Measurements from ENCODE around the gene KRABD2.

The KRABD2 gene

GRCh38 chr17:8392274-8392673, 15.8 kb upstream of the KRABD2 start:
- H3K9ac ChIP-seq (ENCODE audit: low read length), result no peak overlapping the region
- CTCF ChIA-PET, result interaction anchor here (1.0 to 1.5 kb wide), 2 partner anchors 18 to 332 kb away, joined by 3 to 4 read pairs; no protein-coding TSS in a partner anchor
- no TSS peak for BruUV-seq (replicated peaks)

More at GRCh38 chr17:8392274-8392673, 15.8 kb upstream of the KRABD2 start:
- Histone ChIP-seq H3K79me2 (ENCODE audit: insufficient read depth, low read length) (no peaks in the 10 kb centered on the region), H4K20me1 (ENCODE audit: insufficient read depth) (no peaks in the 10 kb centered on the region), H2AFZ (ENCODE audit: low read depth, low read length, poor library complexity, severe bottlenecking) (no peak overlapping the region), H3K9me3 (ENCODE audit: control insufficient read depth in 1 of 2, insufficient read depth in 1 of 2, low read depth in 1 of 2, low read length in 2 of 2) (no peaks in the 10 kb centered on the region), H3K36me3 (ENCODE audit: control insufficient read depth in 1 of 2, insufficient read depth in 2 of 2, low read length in 2 of 2) (no peaks in the 10 kb centered on the region), H3K4me1 (ENCODE audit: control insufficient read depth in 1 of 2, insufficient read depth in 2 of 2, low read length in 2 of 2) (peaks cover 0 to 22% of the 10 kb centered on the region in 2 experiments; a peak in 2 of 4 replicates), H3K27ac (ENCODE audit: low read depth, low read length) (no peak overlapping the region), H3K9me2 (ENCODE audit: insufficient read depth) (no peaks in the 10 kb centered on the region), H3K4me2 (ENCODE audit: low read length) (peak overlapping the region; percentile 15; the same call in 1 of the 2 replicates), H3K27me3 (ENCODE audit: insufficient read depth, low read length) (no peaks in the 10 kb centered on the region), H3K4me3 (replicated peaks in 1 of 2; ENCODE audit: low read depth in 1 of 2, low read length in 2 of 2) (no peak overlapping the region)
- POLR2A ChIA-PET, result interaction anchor here (2.2 kb wide), 1 partner anchor 9 kb away, joined by 12 read pairs; the partner anchor contains the start of gene RPL26
- intact Hi-C loops (cut with micrococcal nuclease), result no loop called here
- DNase-seq (ENCODE audit: low read depth, low spot score) (no peak), ATAC-seq (0 out of 2 replicates have a peak, but pooled peaks have one; percentile 5)
- RAD21 ChIA-PET (ENCODE audit: low non-redundant PET in 1 of 2, low total read pairs in 2 of 2, uncharacterized antibody in 2 of 2, unreplicated experiment in 2 of 2), result no interaction called here
- TF ChIP-seq CTCF (IDR thresholded peaks at IDR 0.05 in 2 of 3, conservative IDR thresholded peaks at IDR 0.05 in 1 of 3; ENCODE audit: borderline replicate concordance in 1 of 3, insufficient read depth in 1 of 3, low read depth in 2 of 3, low read length in 2 of 3) (no peak), JUND (IDR thresholded peaks at IDR 0.05) (no peak), ZNF274 (IDR thresholded peaks at IDR 0.05; ENCODE audit: low read depth, low read length) (no peak), SIN3A (IDR thresholded peaks at IDR 0.05; ENCODE audit: low read depth) (no peak), RAD21 (IDR thresholded peaks at IDR 0.05; ENCODE audit: low read depth) (no peak), FOSL1 (IDR thresholded peaks at IDR 0.05; ENCODE audit: low read depth) (no peak), EZH2 (IDR thresholded peaks at IDR 0.05) (no peak), SP1 (IDR thresholded peaks at IDR 0.05; ENCODE audit: low read depth) (no peak), POLR2A (IDR thresholded peaks at IDR 0.05; ENCODE audit: borderline replicate concordance, extremely low read depth, insufficient read depth, insufficient read length) (no peak), SRF (IDR thresholded peaks at IDR 0.05; ENCODE audit: low read depth) (no peak)
- TF ChIP-seq, protein P1, sequence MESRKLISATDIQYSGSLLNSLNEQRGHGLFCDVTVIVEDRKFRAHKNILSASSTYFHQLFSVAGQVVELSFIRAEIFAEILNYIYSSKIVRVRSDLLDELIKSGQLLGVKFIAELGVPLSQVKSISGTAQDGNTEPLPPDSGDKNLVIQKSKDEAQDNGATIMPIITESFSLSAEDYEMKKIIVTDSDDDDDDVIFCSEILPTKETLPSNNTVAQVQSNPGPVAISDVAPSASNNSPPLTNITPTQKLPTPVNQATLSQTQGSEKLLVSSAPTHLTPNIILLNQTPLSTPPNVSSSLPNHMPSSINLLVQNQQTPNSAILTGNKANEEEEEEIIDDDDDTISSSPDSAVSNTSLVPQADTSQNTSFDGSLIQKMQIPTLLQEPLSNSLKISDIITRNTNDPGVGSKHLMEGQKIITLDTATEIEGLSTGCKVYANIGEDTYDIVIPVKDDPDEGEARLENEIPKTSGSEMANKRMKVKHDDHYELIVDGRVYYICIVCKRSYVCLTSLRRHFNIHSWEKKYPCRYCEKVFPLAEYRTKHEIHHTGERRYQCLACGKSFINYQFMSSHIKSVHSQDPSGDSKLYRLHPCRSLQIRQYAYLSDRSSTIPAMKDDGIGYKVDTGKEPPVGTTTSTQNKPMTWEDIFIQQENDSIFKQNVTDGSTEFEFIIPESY (IDR thresholded peaks at IDR 0.05; ENCODE audit: extremely low read depth, insufficient replicate concordance, low read length), result no peak
- TF ChIP-seq, protein P2, sequence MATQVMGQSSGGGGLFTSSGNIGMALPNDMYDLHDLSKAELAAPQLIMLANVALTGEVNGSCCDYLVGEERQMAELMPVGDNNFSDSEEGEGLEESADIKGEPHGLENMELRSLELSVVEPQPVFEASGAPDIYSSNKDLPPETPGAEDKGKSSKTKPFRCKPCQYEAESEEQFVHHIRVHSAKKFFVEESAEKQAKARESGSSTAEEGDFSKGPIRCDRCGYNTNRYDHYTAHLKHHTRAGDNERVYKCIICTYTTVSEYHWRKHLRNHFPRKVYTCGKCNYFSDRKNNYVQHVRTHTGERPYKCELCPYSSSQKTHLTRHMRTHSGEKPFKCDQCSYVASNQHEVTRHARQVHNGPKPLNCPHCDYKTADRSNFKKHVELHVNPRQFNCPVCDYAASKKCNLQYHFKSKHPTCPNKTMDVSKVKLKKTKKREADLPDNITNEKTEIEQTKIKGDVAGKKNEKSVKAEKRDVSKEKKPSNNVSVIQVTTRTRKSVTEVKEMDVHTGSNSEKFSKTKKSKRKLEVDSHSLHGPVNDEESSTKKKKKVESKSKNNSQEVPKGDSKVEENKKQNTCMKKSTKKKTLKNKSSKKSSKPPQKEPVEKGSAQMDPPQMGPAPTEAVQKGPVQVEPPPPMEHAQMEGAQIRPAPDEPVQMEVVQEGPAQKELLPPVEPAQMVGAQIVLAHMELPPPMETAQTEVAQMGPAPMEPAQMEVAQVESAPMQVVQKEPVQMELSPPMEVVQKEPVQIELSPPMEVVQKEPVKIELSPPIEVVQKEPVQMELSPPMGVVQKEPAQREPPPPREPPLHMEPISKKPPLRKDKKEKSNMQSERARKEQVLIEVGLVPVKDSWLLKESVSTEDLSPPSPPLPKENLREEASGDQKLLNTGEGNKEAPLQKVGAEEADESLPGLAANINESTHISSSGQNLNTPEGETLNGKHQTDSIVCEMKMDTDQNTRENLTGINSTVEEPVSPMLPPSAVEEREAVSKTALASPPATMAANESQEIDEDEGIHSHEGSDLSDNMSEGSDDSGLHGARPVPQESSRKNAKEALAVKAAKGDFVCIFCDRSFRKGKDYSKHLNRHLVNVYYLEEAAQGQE (IDR thresholded peaks at IDR 0.05; ENCODE audit: low read depth), result no peak
